SW 1271 (cell line): Measurements from ENCODE around the gene IER3IP1.
"Not testable (repeated sequence)": the region's sequence is repeated elsewhere in the genome, so short reads cannot be mapped to it uniquely, and the experiment has no call there.

Source experiments
- DNase-seq, 2 experiments: peaks; one replicate each; lab custom pipeline; 2025; lab: John Stamatoyannopoulos, UW

IER3IP1 gene

DNA sequence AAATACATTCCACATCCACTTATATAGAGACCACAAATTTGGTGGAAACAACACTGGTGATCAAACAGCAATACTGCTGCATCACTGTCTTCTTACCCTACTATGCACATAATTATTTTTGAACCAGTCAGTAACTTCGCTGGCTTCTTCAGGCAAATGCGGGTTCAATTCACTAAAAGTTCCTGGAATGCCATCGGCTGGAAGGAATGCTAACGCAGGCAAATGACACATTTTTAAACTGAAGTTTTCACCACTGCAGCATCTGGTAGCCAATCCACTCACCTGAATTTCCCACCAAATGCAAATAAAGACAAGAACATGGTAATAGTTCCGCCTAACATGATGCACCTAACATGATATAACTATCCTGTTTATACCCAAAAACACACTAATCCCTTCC lies 15.9 kb downstream of the IER3IP1 start:
- no peak for DNase-seq

DNA sequence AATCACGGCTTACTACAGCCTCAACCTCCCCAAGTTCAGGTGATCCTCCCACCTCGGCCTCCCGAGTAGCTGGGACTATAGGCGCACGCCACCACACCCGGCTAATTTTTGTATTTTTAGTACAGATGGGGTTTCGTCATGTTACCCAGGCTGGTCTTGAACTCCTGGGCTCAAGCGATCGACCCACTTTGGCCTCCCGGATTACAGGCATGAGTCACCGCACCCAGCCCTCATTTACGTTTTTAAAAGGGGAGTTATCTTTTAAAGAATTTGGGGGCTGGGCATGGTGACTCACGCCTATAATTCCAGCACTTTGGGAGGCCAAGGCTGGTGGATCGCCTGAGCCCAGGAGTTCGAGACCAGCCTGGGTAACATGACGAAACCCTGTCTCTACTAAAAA lies 17.8 kb downstream of the IER3IP1 start:
- DNase-seq = not testable (repeated sequence)

DNA sequence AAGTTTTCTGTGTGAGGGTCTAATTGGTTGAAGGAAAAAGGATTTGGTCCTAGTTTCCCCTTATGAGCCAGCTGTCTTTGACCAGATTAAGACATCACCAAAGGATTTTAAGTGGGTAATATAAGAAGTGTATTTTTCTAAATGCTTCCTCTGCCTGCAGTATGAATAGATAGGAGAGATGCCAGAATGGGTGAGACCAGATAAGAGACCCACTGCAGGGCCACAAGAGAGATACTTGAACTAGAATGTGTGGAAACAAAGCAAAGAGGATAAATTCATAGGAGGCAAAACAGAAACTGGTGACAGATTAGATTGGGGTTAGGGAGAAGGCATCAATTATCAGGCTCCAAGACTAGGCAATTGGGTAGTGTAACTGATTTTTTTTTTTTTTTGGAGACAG lies 24.7 kb downstream of the IER3IP1 start:
- DNase-seq = no peak

DNA sequence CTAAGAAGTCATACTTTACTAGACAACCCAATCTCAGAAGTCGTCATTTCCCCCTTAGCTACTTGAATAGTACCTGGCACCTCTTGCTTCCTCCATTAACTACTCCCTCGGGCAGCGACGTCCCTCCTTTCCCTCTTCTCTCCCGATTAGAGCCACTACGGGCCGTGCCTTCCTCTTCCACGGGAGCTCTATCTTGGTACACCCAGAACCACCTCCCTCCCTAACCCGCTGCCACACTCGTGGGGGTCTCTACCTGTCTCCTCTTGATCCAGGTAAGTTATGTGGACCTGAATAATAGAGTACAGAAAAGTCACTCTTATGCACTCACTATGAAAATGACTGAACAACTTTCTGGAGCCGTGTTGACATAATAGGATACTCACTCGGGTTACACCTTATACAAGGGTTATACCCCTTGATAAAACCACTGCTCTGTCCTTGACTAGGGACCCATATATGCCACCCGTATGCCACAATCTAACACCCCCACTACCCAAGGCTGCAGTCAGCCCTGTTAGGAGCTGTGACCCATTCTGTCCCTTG lies 25.3 kb downstream of the IER3IP1 start:
- DNase-seq = no peak

DNA sequence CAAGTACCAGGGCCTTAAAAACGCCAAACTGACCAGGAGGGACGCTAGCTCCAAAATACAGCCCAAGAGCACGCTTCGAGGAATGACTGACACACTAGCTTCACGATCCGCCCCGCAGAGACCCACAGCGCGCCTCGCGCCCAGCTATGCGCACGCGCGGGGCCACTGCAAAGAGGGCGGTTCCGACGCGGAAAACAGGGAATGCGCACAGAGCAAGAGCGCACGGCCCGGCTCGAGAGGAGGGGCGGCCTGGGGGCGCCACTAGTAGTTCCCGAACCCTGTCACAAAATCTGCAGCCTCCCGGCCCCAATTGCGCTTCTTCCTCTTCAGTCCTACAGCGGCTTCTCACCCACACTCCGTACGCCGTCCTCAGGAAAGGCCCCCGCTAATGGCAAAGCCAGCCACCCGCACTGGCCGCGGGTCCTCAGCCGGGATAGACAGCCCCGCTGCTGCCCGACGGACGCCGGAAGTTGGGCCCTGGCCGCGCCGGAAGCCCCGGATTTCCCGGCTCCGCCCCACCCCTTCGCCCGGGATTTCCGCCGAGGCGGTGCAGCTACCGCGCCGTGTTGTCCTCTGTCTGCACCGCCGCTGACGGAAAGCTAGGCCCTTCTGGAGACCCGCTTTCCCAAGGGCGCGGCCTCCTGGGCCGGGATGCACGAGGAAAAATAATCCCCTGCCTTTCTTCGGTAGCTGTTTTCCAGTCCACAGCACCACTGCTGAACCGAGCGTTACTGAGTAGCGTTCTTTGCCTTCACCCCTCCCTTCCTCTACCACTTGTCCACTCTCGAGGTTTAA lies 25.9 kb downstream of the IER3IP1 start, which contains the start of gene HDHD2:
Gene HDHD2, minus strand, starts transcription at position 472 of the 795 bp plus-strand sequence. CDS start 14,061 bp downstream, outside the sequence.
- peak; percentile 17 to 63 for DNase-seq

DNA sequence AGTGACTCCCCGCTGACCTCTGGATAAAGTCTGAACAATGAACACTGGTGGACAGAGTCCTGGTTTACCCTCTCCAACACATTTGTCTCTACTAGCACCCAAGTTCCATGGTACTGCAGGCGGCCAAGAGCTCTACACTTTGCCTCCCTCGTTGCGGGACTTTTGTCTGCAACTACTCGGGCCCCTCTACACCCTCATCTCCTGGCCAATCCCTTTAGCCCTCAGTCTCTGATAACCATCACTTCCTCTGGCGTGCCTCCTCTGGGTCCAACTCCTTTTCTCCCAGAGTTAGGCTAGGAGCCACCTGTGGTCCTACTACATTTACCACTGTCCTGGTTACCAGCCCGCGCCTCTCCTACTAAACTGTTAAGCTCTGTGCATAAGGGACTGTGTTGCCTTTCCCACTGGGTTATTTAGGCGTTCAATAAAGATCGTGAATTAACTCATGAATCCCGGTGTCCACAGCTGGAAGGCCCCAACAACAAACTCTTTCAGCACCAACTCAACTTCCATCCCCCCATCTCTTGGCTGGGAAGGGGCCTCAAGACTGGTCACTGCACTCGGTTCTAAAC lies 26.6 kb downstream of the IER3IP1 start:
- DNase-seq = no peak

DNA sequence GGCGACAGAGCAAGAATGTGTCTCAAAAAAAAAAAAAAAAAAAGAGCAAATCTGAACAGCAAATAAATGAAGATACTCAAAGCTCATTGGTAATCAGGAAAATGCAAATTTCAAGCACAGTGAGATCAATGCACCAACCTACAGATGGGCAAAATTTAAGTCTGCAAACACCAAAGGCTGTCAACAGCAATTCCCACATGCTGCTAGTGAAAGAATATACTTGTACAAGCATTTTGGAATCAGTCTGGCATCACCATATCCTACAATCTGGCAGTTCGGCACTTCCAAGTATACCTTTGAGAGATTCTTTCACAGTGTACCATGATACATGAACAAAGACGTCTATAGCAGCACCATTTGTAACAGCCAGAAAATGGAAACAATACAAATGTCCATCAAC lies 30.0 kb downstream of the IER3IP1 start:
- no peak for DNase-seq

DNA sequence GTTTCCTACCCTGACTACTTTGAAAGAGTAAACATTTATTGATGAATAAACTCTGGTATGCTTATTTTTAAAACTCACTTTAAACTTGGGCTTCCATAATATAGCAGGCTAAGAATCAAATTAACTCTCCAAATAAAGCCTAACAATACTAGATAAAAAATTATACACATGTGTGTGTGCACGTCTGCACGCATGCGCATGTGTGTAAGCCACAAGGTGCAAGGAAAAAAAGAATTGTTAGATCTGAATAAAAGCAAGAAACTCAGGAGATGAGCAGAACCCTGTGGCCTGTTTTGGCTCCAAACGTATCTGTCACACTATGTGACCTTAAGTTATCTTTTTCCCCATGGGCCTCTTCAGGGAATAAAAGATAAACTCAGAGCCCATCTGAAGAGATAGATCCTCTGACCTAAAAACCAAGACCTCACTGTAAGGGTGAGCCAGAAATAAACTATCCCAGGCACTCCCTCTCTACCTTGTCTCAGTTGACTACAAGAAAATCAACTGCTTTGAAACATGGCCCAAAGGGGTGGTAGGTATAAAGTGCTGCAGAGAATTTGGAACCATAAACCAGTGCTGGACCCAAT lies 32.2 kb downstream of the IER3IP1 start:
- DNase-seq = no peak

DNA sequence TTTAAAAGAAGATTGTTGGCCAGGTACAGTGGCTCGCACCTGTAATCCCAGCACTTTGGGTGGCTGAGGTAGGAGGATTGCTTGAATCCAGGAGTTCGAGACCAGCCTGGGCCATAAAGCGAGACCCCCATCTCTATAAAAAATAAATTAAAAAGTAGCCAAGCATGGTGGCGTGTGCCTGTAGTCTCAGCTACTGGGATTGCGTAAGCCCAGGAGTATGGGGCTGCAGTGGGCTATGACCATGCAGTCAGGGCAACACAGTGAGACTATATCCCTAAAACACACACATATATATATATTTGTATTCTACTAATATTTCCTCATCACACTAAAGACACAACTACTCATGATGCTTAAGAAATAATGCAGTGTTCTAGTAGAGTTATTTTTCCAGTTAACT lies 33.0 kb downstream of the IER3IP1 start:
- DNase-seq = no peak

DNA sequence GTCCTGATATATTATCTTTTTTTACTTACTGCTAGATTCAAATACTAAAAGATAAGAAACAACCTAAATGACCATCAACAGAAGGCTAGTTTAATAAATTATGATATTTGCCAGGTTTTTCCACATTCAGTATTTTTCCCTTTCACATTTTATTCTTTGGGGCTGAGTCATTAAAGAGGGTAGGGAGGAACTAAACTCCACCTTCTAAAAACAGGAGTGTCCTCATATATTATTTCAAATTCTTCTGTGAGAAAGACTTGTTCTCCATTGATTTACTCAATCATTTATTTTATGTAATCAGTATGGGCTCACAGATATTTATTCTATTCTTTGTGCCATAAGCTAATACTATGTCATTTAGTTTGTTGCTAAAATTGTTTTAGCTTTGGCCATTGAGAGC lies 34.9 kb downstream of the IER3IP1 start:
- DNase-seq = no peak

DNA sequence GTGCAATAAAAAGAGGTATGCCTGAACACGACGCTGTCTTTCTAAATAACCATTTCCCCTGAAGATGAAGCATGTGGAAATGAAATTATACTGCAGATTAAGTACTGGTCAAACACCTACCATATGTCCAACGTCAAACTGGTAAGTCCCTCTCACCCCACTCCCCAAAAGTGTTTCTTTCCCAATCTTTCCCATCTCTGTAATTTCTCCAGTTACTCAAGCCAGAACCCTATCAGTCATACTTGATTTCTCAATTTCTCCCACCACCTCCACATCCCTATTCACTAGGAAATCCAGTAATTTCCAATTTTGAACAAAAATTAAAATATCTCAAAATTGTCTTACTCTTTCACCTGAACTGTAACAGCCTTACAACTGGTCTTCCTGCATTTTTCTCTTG lies 55.0 kb downstream of the IER3IP1 start:
- no peak for DNase-seq

DNA sequence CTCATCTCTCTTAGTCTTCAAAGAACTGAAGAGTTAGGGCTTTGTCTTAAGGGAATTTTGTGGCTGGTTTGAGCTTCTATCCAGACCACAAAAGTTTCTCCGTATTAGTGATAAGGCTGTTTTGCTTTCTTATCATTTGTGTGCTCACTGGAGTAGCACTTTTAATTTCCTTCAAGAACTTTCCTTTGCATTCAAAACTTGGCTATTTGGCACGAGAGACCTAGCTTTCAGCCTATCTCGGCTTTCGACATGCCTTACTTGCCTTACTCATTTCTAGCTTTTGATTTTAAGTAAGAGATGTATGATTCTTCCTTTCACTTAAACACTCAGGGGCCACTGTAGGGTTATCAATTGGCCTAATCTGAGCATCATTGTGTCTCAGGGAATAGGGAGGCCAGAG lies 55.7 kb downstream of the IER3IP1 start:
- DNase-seq = no peak

DNA sequence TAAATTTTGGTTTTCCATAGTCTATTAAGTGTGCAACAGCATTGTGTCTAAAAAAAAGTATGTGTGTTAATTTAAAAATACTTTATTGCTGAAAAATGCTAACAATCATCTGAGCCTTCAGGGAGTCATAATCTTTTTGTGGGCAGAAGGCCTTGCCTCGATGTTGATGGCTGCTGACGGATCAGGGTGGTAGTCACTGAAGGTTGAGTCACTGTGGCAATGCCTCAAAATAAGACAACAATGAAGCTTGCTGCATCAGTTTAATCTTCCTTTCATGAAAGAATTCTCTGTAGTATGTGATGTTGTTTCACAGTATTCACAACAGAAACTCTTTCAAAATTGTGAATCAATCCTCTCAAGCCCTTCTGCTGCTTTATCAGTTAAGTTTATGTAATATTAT lies 57.2 kb downstream of the IER3IP1 start:
- DNase-seq = no peak

DNA sequence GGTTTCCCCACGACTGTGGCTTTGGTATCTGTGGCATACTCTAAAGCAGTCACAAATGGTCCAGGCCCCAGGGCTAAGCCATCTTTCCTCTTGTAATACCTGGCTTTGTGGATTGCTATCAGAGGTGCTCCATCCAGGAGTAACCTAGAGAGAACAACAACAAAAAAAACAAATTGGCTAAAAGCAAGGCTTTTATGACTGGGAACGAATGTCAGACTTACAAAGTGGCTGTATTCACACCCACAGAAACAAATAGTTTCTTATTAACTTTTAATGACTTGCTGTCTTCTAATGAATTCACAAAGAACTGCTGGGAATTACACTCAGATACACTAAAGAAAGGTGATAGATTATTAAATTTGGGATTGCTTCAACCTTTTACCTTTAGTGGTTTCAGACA lies 61.0 kb downstream of the IER3IP1 start:
- DNase-seq = no peak

DNA sequence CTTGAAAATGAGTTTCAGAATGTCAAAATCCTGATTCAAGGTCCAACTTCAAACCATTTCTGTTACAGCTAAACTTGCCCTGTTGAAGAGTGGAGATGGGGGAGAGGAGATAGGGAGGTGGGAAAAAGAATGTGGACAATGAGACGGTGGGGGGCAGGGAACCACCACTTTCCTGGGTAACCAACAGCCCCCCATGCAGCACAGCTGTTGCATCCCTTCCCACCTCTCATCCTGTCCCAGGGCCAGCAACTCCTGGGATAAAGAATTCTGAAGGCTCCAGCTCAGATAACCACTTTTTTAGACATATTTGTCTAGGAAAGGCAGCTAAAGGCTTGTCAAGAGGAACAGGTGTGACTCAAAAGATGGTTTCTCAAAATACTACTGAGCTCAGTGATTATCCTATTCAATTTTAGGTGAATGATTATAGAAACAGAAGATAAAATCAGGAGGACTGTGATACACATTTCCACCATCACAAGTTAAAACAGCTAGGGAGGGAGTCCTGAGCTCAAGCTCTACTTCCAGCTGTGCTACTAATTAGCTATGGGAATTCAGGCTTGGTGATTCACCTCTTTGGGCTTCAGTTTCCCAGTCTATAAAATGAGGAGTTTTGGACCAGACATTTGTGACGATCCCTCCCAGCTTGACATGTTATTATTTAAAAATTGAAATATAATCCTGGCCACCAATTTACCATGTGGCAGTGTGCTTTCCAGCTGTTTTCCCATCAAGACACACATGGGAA lies 62.2 kb downstream of the IER3IP1 start:
- DNase-seq = no peak

DNA sequence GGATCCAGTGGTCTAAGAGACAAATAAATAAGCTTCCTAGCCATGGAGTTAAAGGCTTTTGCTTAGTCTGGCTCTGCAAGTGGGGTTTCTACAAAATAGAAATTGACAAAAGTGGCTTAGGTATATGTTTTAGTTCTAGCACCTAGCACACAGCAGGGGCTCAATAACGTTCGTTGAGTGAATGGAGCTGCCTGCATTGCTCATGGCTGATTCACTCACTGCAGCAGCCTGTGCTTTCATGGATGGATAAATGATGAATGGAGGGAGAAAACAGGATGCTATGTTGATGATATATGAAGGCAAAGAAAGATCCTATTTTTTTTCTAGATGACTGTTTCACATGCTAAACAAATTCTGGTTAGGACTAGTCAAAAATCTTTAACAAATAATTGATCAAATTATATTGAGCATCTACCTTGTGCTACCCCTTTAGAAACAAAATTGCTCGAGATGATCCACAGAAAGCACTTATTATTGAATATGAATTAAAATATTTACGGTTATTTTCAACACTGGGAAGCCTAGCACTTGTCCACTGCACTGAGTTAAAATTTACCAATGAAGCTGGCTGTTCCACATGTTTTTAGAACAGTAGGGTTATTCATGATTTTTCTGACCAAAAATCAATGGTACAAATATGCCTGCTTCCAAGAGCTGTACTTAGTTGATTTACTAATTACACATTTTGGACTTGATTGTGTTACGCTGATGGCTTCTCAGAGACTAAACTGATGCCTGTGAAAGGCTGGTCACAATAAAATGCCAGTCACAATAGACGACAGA lies 65.5 kb downstream of the IER3IP1 start:
- DNase-seq = no peak

DNA sequence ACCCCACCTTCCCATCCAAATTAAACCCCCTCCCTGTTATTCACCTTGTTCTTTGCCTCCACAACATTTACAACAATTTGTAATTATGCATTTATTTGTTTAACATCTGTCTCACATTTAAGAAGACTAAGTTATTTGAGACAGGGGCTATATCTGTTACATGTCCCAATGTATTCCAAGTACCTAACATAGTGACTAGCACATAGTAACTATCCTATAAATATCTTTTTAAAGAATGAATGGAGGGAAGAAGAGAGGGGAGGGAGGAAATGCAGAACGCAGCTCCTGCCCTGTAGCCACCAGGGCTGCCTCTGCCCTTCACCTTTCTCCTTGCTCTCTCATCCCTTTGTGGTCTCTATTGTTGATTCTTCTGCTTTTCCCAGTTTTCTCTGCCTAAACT lies 66.4 kb downstream of the IER3IP1 start:
- DNase-seq = no peak

DNA sequence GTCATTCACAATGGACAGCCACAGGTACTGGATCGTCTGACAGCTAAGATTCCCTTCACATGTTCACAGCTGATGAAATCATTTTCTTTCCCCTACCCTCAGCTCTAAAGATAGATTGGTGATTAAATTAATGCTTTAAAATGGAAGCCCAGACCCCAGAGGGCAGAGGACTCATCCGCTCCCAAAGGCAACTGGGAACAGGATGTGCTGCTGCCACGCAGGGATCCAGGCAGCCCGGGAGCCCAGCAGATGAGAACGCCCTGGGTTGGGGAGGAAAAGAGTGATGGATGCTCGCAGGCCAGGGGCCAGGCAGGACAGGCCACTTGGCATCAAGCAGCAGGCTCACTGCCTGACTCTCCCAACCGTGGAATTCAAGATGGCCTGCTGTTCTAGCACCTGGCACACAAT lies 67.2 kb downstream of the IER3IP1 start:
- no peak for DNase-seq

DNA sequence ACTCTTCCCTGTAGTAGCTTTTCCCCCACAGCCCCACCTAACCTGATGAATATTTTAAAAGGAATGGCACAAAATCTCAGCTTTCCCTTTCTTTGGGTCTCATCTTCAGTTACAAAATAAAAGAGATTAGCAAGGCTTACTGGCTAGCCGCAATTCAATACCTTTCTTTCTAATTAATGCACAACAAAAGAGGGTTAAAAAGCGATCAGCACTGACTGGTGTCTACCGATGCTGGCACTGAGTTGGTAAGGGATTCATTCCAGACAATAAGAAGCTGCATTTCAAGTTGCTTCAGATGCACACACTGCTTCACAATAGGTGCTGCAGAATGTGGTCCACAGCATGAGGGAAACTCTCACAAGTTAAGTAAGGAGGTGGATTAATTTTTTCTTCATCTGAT lies 67.8 kb downstream of the IER3IP1 start:
- DNase-seq = no peak
